Stimulated activated CD4-positive, alpha-beta T cell treated with anti-CD3 and anti-CD28 coated beads, TNF-alpha, amount 100 ng/mL, for 1 hour (primary cell): ENCODE data around the gene SLFN5.
"Not testable (repeated sequence)": the region's sequence is repeated elsewhere in the genome, so short reads cannot be mapped to it uniquely, and the experiment has no call there.

ENCODE experiments used
- DNase-seq, 3 donors: peaks; one replicate each; pipeline ENCODE4 v3.0.0-alpha.2; 2020; ENCODE audit warnings: low read depth in 3 of 3, low spot score in 1 of 3

SLFN5 gene

GRCh38 chr17:35241520-35241919 is 1.4 kb upstream of the SLFN5 start:
- peak in 1 of 3 donors; percentile 24 for DNase-seq

DNA sequence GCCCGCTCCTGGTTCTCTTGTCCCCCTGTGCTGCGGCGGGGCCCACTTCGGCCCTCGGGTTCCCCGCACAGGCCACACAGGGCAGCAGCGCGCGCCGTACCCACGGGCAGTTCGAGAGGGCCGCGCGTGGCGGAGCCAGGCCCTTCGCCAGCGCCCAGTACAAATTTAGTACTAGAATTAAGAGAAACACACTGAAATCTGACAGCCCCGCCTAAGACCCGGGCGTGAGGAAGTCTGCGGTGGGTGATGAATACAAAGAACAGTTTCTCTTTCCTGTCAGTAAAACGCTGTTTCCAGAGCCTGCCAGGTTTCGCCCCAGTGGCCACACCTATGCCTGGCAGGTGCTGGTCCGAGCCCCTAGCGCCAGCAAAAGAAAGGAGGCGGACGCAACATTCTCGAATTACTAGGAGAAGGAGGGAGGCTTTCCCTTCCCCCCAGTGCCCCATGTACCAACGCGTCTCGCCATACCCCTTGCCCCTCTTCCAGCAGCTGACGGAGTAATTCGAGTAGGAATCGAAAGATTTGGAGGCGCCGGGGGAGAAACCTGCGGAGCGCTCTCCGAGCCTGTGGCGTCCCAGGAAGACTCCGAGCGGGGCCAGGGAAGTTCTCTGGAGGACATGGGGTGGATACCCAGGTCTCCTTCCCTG is 591 bp upstream of the SLFN5 start:
- peak; percentile 55 to 70 (median 70) for DNase-seq

GRCh38 chr17:35243561-35244340 is 879 bp downstream of the SLFN5 start:
- peak in 1 of 3 donors; percentile 19 for DNase-seq

DNA sequence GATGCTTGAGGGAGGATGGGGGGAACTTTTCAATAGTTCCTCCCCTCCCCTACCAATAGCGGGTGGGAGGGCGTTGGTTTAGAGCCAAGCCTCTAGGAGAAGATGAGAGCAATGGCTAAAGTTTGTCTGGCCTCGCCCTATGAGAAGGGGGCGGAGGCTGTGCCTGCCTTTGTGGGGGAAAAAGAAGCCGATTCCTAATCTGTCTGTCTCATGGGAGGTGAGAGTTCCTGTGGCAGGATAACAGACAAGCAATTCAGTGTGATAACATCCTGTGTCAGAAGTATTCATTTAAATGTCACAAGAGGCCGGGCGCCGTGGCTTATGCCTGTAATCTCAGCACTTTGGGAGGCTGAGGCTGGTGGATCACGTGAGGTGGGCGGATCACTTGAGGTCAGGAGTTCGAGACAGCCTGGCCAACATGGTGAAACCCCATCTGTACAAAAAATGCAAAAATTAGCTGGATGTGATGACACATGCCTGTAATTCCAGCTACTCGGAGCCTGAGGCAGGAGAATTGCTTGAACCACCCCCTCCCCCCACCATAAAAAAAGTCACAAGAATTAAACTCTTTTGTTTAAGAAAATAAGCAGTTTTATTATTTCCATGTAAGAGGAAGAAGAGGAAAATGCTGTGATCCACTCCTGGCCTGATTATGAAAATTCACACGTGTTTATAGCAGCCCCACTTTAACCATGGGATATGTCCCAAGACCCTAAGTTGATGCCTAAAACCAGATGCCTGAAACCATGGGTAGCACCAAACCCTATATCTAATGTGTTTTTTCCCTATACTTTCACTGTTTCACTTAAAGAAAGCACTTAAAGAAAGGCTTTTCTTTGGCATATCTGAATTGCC is 1.7 kb downstream of the SLFN5 start:
- DNase-seq: peak; percentile 45 to 58 (median 47)

GRCh38 chr17:35245196-35245486 is 2.3 kb downstream of the SLFN5 start:
- no peak for DNase-seq

DNA sequence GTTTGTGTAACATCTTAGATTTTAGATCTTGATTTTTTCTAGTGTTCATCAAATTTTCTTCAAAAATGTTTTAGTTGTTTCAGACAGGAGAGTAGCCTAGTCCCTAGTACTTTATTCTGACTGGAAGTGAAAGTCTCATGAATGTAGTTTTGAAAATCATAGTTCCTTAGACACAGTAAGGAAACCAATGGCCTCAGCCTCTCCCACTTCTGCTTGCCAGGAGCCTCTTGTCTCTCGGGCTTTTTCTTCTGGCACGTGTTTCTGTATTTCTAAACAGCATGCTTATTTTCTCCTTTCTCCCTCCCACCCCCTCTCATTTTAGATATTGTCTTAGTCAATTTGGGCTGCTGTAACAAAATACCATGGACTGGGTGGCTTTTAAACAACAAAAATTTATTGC is 9.8 kb downstream of the SLFN5 start:
- DNase-seq: no peak

DNA sequence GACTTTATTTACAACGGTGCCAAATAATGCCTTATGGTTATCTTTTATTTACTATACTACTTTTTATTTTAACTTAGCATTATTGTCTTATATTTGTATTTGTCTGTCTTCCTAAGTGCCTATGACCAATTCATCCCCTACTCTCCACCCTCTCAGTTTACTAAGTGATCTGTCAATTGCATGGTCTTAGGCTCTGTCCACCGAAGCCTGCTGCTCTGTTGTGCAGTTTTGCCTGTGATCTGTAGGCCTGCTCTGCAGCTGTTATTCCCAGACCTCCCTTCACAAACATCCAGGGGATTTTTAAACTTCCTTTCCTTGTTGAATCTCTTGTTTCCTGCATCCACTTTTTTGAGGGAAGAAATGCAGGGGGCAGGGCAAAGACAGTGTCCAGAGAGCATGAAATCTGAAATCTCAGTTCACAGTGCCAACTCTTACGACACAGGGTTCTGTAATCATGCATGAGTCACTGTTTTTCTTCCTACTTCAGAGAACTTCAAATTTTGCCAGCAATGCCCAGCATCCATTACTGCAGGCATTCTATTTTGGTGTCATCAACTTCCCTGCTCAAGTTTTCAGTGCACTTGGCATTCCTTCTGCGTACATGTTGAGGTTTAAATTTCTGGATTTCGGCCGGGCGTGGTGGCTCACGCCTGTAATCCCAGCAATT is 11.4 kb downstream of the SLFN5 start:
- DNase-seq: no peak

DNA sequence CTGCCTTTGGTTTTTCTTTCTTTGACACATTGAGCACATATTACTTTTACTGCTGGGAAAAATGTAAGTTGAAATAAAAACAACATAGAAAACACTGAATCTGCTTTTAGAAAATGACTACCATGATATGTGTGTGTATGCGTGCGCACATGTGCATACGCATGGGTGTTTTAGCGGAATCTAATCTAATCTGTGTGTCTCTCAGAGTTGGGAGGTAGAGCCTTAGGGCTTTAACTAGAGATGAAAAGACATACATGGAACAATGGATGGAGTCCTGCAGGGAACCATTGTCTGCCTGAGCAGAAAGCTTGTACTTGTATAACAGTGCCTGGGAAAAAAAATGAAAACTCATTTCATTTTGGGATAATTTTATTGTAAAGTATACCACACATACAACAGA is 12.4 kb downstream of the SLFN5 start:
- DNase-seq: no peak

DNA sequence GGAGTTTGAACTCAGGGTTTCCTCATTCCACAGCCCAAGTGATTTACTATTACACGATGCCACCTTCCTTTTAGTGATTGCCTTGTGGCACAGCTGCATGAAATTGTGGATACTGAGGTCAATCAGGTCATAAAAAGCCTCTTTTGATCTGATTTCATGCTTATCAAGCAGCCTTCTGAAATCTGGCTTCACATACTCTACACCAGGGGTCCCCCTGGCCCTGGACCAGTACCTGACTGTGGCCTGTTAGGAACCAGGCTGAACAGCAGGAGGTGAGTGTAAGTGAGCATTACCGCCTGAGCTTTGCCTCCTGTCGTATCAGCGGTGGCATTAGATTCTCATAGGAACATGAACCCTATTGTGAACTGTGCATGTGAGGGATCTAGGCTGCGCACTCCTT is 13.8 kb downstream of the SLFN5 start:
- no peak for DNase-seq

GRCh38 chr17:35257208-35257659 is 14.4 kb downstream of the SLFN5 start:
- DNase-seq: no peak

- no peak for DNase-seq
Observed at GRCh38 chr17:35259001-35259400, 16.1 kb downstream of the SLFN5 start.

GRCh38 chr17:35265071-35265470 is 22.2 kb downstream of the SLFN5 start:
- DNase-seq: no peak

DNA sequence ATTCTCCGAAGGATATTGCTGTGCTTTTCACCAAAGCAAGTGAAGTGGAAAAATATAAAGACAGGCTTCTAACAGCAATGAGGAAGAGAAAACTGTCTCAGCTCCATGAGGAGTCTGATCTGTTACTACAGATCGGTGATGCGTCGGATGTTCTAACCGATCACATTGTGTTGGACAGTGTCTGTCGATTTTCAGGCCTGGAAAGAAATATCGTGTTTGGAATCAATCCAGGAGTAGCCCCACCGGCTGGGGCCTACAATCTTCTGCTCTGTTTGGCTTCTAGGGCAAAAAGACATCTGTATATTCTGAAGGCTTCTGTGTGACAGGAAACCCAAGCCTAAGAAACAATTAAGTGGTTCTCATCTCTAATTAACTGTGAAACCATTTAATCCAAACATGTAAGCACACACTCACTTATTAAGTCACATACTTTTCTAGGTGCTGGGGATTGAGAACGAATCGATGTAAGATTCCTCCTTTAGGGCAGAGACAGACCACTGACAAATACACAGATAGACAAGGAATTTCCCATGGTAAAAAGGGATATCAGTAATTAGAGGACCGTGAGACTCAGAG is 22.8 kb downstream of the SLFN5 start:
- DNase-seq: no peak

GRCh38 chr17:35274167-35275066 is 31.5 kb downstream of the SLFN5 start:
- DNase-seq: not testable (repeated sequence)

GRCh38 chr17:35278454-35278853 is 35.6 kb downstream of the SLFN5 start:
- not testable (repeated sequence) for DNase-seq

DNA sequence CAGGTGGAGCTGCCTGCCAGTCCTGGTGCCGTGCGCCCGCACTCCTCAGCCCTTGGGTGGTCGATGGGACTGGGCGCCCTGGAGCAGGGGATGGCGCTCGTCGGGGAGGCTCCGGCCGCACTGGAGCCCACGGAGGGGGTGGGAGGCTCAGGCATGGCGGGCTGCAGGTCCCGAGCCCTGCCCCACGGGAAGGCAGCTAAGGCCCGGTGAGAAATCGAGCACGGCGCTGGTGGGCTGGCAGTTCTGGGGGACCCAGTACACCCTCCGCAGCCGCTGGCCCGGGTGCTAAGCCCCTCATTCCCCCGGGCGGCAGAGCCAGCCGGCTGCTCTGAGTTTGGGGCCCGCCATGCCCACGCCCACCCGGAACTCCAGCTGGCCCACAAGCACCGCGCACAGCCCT is 36.0 kb downstream of the SLFN5 start:
- not testable (repeated sequence) for DNase-seq

GRCh38 chr17:35283767-35284166 is 40.9 kb downstream of the SLFN5 start:
- no peak for DNase-seq

DNA sequence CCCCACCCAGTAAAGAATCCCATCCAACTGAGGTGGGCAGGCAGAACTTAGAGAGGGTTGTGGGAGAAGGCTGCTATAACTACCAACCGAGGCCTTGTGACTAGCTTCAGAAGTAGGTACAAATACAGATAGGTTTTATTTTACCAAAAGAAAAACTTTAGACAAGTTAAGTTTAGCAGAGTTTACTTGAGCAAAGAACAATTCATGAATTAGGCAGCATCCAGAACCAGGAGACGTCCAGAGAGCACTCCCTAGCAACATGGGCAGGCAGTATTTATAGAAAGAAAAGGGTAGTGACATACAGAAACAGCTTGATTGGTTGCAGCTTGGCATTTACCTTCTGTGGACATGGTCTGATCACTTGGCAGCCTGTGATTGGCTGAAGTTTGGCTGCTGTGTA is 42.1 kb downstream of the SLFN5 start:
- DNase-seq: no peak

- DNase-seq: no peak
Observed at GRCh38 chr17:35286120-35286781, 43.4 kb downstream of the SLFN5 start.
